GM19455 (cell line): ENCODE results near the gene TMEM170A.
A peak's percentile ranks its signal among the peaks of the same experiment; 100 is the strongest.
"Not testable (repeated sequence)": the region's sequence is repeated elsewhere in the genome, so short reads cannot be mapped to it uniquely, and the experiment has no call there.

Experiments used
- ATAC-seq: cut with Tn5 transposase; IDR thresholded peaks from one replicate; pipeline ENCODE4 v1.9.1; 2021; ENCODE audit not compliant: unreplicated experiment

Gene TMEM170A, protein sequence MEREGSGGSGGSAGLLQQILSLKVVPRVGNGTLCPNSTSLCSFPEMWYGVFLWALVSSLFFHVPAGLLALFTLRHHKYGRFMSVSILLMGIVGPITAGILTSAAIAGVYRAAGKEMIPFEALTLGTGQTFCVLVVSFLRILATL

DNA sequence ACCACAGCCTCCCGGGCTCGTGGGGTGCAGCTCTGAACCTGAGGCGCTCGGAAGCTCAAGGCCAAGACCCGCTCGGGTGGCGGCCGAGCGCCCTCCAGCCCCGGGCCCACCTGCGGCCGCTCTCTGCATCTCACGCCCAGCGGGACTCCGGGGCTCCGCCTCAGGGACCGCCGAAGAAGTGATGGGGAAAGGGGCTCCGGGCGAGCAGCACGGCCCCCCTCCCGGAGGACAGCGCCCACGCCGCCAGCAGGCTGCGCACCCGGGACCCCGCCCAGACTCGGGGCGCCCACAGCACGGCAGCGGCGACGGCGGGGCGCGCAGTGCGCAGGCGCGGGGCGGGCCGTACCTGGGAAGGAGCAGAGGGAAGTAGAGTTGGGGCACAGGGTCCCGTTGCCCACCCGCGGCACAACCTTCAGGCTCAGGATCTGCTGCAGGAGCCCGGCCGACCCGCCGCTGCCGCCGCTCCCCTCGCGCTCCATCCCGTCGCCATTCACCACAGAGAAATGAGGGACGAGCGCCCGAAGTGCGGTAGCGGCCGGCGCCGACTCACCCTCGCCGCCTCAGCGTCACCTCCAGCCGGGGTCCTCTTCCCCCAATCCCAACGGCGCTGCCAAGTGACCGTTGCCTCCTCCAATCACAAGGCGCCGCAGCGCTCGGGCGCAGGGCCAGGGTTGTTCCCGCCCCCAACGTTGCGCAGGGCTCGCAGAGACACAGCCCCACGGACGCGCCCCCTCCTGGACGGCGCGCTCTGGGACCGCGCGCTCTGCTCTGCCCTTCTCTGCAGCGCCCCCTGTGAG, at the start of gene TMEM170A:
Gene TMEM170A (minus strand): TSS at position 568 of the 797 bp plus-strand sequence. CDS start 89 bp downstream, at position 479.
- ATAC-seq = peak; percentile 90

- ATAC-seq = no peak
These were observed 42.1 kb upstream of the TMEM170A start for GRCh38 chr16:75506574-75506973.

DNA sequence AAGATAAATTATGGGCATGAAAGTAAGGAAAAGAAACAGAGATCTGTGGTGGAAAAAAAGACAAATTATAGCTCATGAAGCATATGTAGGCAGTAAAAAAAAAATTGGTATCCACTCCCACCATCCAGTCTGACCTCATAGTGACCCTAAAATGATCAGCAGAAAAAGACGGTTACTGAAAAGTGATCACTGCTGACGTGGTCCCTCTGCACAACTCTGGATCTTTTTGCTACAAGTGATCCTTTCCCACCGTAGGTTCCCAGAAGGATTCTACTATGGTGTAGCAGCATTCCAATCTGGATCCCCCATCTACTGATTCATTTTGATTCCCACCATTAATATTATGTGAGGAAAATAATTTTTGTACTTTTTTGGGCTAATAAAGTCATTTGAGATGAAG, 41.6 kb upstream of the TMEM170A start:
- no peak for ATAC-seq

- no peak for ATAC-seq
These were observed 39.3 kb upstream of the TMEM170A start for GRCh38 chr16:75503801-75504200.

DNA sequence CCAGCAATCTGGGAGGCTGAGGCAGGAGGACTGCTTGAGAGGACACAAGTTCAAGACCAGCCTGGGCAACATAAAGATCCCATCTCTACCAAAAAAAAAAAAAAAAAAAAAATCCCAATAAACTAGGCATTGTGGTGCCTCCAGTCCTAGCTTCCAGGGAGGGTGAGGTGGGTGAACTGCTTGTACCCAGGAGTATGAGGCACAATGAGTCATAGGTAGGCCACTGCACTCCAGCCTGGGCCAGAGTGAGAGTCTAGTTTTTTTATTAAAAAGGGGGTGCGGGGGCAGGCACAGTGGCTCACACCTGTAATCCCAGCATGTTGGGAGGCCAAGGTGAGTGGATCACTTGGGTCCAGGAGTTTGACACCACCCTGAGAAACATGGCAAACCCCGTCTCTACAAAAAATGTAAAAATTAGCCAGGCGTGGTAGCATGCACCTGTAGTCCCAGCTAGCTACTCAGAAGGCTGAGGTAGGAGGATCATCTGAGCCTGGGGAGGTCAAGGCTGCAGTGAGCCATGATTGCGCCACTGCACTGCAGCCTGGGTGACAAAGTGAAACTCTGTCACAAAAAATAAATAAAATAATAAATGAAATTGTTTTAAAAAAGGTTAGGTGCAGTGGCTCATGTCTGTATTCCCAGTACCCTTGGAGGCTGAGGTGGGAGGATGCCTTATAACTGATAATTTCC, 38.6 kb upstream of the TMEM170A start:
- ATAC-seq = no peak

- ATAC-seq = not testable (repeated sequence)
These were observed 37.3 kb upstream of the TMEM170A start for GRCh38 chr16:75501820-75502219.

DNA sequence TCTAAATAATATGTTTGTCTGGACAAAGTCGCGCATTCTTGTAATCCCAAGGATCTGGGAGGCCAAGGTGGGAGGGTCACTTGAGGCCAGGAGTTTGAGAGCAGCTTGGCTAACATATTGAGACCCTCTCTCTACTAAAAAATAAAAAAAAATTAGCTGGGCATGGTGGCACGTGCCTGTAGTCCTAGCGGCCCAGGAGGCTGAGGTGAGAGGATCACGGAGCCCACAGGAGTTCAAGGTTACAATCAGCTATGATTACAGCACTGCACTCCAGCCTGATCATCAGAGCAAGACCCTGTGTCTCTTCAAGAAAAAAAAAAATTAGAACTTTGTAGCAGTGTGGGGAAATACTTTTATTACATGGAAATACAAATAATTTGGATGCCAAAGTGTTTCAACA, 36.9 kb upstream of the TMEM170A start:
- ATAC-seq = no peak

DNA sequence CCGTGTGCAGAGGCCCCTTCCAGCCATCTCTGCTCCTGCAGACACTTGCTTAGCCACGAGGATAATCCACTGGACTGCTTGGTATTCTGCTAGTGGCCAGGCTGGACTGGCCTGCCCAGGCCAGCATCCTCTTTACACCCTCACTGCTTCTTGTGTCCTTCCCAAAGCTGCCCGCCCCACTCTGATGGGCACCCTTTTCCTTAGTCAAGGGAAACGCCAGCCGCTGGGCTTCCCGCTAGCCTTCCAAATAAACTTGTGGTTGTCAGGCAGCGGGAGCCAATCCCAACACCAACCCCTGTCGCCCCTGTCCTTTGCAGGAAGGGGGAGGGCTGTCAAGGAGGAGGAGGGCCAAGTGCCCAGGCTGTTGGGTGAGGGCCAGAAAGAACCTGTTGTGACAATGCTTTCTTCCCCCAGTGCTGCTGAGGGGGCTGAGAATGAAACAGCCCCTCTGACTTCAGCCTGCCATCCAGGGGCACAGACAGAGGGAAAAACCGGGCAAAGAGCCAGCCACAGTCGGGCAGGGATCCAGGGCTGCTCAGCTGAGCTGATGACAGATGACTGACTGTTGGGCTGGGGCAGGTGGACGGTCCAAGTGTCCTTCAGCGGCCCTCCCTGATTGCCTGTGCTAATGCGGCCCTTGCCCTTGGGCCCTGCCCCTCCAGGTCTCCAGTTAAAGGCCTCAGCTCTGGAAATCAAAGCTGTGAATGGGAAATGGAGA, 34.3 kb upstream of the TMEM170A start:
- not testable (repeated sequence) for ATAC-seq

DNA sequence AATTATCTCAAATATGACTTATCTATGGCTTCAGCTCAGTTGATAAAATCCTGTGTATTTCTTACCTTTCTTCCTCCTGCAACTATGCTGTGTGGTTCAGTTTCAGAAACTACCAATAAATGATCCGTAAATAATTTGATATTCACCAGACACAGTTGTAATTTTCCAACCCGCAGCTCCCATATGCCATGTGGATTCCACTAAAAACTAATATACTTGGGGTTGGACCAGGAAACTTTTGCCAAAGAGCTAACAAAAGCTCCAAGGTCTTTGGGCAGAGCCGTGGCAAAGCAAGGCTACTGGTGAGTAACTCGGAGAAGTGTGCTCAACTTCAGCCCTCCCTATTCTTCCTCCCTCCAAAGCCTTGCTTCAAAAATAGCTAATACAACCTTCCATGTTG, 33.1 kb upstream of the TMEM170A start:
- ATAC-seq = no peak

- ATAC-seq = peak; percentile 64
These were observed 30.7 kb upstream of the TMEM170A start, which contains the start of gene CHST6 for GRCh38 chr16:75495076-75495674. Gene CHST6 (minus strand): TSS chr16:75495441. CDS start chr16:75479828, 15,613 bp downstream.

GRCh38 chr16:75494661-75495075, 30.2 kb upstream of the TMEM170A start:
- no peak for ATAC-seq

GRCh38 chr16:75494184-75494583, 29.7 kb upstream of the TMEM170A start:
- ATAC-seq = no peak

DNA sequence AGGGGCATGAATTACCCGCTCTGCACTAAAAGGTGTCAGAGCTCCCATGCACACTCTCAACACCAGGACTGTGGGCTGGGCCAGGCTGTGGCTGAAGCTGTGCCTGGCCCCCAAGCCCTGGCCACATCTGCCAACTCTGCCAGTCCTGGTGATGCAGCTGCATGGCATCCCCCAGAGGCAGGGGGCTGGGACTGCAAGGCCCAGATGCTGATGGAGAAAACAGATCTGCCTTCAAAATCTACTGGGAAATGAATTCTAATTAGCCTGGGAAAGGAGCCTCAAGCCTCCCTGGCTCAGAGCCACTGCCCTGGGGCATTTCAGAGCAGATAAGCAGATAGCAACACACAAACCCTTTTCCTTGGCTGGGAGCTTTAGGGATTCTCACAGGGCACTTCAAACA, 27.4 kb upstream of the TMEM170A start:
- ATAC-seq = no peak

DNA sequence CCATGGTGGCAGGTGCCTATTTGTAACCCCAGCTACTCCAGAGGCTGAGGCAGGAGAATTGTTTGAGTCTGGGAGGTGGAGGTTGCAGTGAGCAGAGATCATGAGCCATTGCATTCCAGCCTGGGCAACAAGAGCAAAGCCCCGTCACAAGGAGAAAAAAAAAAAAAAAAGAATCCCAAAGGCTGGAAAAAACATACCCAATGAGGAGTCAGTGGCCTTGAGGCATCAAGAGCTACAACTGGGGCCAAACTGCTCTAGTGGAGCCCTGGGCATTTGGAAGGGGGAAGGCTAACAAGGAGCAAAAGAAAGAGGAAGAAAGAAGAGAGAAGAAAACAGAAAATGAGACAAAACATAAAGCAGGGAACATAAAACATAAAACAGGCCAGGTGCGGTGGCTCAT, 23.8 kb upstream of the TMEM170A start:
- no peak for ATAC-seq

- ATAC-seq = no peak
These were observed 22.3 kb upstream of the TMEM170A start for GRCh38 chr16:75486676-75487313.

DNA sequence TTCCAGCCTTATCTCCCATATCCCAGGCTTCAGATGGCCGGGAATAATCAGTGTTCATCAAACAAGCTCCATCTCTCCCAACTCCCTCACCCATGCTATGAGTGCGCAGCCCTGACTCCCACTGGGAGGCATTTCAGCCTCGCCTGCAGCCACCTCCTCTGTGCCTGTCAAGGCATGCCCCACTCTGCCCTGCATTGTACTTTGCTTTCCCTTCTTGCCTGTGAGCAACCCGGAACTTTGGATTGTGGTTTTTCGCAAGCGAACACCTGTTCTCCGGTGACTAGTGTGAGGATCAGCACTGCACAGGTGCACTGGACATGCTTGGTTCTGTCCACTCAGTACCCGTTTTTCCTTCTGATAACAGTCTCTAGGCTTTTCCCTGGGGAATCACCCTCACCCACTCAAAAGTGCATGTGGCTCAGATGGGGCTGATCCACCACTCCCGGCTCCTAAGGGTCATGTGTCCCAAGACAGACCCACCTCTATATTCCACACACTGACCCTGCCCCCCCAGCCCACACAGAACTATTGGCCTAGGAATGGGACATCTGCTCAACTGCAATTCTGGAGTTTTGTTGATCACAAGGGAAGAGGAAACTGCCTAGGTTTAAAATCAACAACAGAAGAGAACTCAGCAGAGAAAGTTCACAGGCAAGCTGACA, 21.7 kb upstream of the TMEM170A start:
- ATAC-seq = no peak

GRCh38 chr16:75485230-75486013, 20.9 kb upstream of the TMEM170A start:
- peak; percentile 37 for ATAC-seq

GRCh38 chr16:75483222-75483621, 18.7 kb upstream of the TMEM170A start:
- no peak for ATAC-seq
